ENCODE data around the gene TXLNG. TPM values are rescaled to one million over a fixed set of nuclear protein-coding genes. Genes with fewer than 3 reads are reported as not detected.

Gene TXLNG
- total RNA-seq, 1 experiment from 2014 or later: 31.1 TPM

- Mint-ChIP-seq H3K9me3 (no peaks in the 10 kb centered on the region), H3K36me3 (peaks cover 16% of the 10 kb centered on the region), H3K4me1 (peaks cover 28% of the 10 kb centered on the region), H3K4me3 (peak overlapping the region; percentile 93), H3K27ac (peak overlapping the region; percentile 98), H3K27me3 (ENCODE audit: low read depth) (no peaks in the 10 kb centered on the region)
- TF ChIP-seq ATF1 (CRISPR knock-in tag; IDR thresholded peaks at IDR 0.05) (no peak), MAX (CRISPR knock-in tag; IDR thresholded peaks at IDR 0.05) (0 out of 2 replicates have a peak, but pooled peaks have one; percentile 12)
- peak; percentile 32 for DNase-seq (ENCODE audit: low spot score)
- ChIA-PET POLR2A (no interaction called here), CTCF (interaction anchor here (2.4 kb wide), 1 partner anchor 13 kb away, joined by 15 read pairs; no protein-coding TSS in a partner anchor)
- peak; percentile 29 for ATAC-seq
Measured at GRCh38 chrX:16869393-16870094, 83.3 kb downstream of the TXLNG start.

GRCh38 chrX:16870095-16870861 lies 84.0 kb downstream of the TXLNG start, which contains the start of gene RBBP7:
TSS of gene RBBP7 (minus strand) at chrX:16870362. CDS start at chrX:16870053, 309 bp downstream.
- Mint-ChIP-seq H3K9me3 (no peaks in the 10 kb centered on the region), H3K4me1 (peaks cover 28% of the 10 kb centered on the region), H3K36me3 (peaks cover 16% of the 10 kb centered on the region), H3K27me3 (ENCODE audit: low read depth) (no peaks in the 10 kb centered on the region), H3K27ac (peak within 1 kb of the TSS; percentile 98), H3K4me3 (peak within 1 kb of the TSS; percentile 93)
- DNase-seq (ENCODE audit: low spot score) (peak; percentile 85), ATAC-seq (peak; percentile 84)
- ChIA-PET CTCF (interaction anchor here (1.2 to 2.4 kb wide), 2 partner anchors 12 to 176 kb away, joined by 5 to 15 read pairs; no protein-coding TSS in a partner anchor), POLR2A (interaction anchor here (1.0 kb wide), 1 partner anchor 62 kb away, joined by 3 read pairs; no protein-coding TSS in a partner anchor)
- TF ChIP-seq FOXJ3 (CRISPR knock-in tag; IDR thresholded peaks at IDR 0.05; ENCODE audit: borderline replicate concordance): no peak
- TF ChIP-seq SP1 (CRISPR knock-in tag; conservative IDR thresholded peaks at IDR 0.05): peak; percentile 66; the same call in 1 of the 2 replicates
- no peak for TF ChIP-seq ATF6 (CRISPR knock-in tag; IDR thresholded peaks at IDR 0.05)
- TF ChIP-seq NR2C2 (CRISPR knock-in tag; IDR thresholded peaks at IDR 0.05): no peak
- TF ChIP-seq MYBL2 (CRISPR knock-in tag; IDR thresholded peaks at IDR 0.05): 0 out of 2 replicates have a peak, but pooled peaks have one; percentile 27
- TF ChIP-seq ZNF416 (CRISPR knock-in tag; IDR thresholded peaks at IDR 0.05): no peak
- no peak for TF ChIP-seq OVOL2 (CRISPR knock-in tag; IDR thresholded peaks at IDR 0.05; ENCODE audit: borderline replicate concordance)
- no peak for TF ChIP-seq ZMAT4 (CRISPR knock-in tag; IDR thresholded peaks at IDR 0.05)

GRCh38 chrX:16870862-16871815 lies 84.9 kb downstream of the TXLNG start:
- peaks cover 11% of the 10 kb centered on the region for H3K36me3 Mint-ChIP-seq
- POLR2A ChIA-PET: interaction anchor here (1.0 kb wide), 1 partner anchor 63 kb away, joined by 3 read pairs; no protein-coding TSS in a partner anchor
- H3K27ac Mint-ChIP-seq: peak overlapping the region; percentile 94

GRCh38 chrX:16873106-16873505 lies 86.8 kb downstream of the TXLNG start:
- ChIA-PET POLR2A (no interaction called here), CTCF (interaction anchor here (1.3 to 1.9 kb wide), 2 partner anchors 10 to 19 kb away, joined by 4 to 7 read pairs; no protein-coding TSS in a partner anchor)
- Mint-ChIP-seq H3K4me1 (peaks cover 26% of the 10 kb centered on the region), H3K27ac (no peak overlapping the region), H3K36me3 (peaks cover 9% of the 10 kb centered on the region), H3K27me3 (ENCODE audit: low read depth) (no peaks in the 10 kb centered on the region), H3K9me3 (no peaks in the 10 kb centered on the region), H3K4me3 (no peak overlapping the region)
- no peak for ATAC-seq
- no peak for DNase-seq (ENCODE audit: low spot score)
- TF ChIP-seq ZNF423 (CRISPR knock-in tag; IDR thresholded peaks at IDR 0.05): no peak
- TF ChIP-seq TEAD4 (CRISPR knock-in tag; IDR thresholded peaks at IDR 0.05): no peak
- TF ChIP-seq ZNF317 (CRISPR knock-in tag; IDR thresholded peaks at IDR 0.05; ENCODE audit: borderline replicate concordance, low read depth): no peak
- TF ChIP-seq IRF2 (CRISPR knock-in tag; IDR thresholded peaks at IDR 0.05; ENCODE audit: borderline replicate concordance, low read depth): no peak
- no peak for TF ChIP-seq ETV6 (CRISPR knock-in tag; IDR thresholded peaks at IDR 0.05)
- TF ChIP-seq JUN (CRISPR knock-in tag; IDR thresholded peaks at IDR 0.05): no peak
- no peak for TF ChIP-seq ATF2 (CRISPR knock-in tag; IDR thresholded peaks at IDR 0.05; ENCODE audit: borderline replicate concordance, low read depth)
- TF ChIP-seq ZBTB43 (CRISPR knock-in tag; IDR thresholded peaks at IDR 0.05): no peak
- TF ChIP-seq ATF1 (CRISPR knock-in tag; IDR thresholded peaks at IDR 0.05): no peak

More at GRCh38 chrX:16870862-16871815, 84.9 kb downstream of the TXLNG start:
- ATAC-seq (peak; percentile 63), DNase-seq (ENCODE audit: low spot score) (peak; percentile 47)
- no peaks in the 10 kb centered on the region for H3K9me3 Mint-ChIP-seq
- peaks cover 28% of the 10 kb centered on the region for H3K4me1 Mint-ChIP-seq
- TF ChIP-seq SOX15 (CRISPR knock-in tag; IDR thresholded peaks at IDR 0.05): no peak
- no peak for TF ChIP-seq JUN (CRISPR knock-in tag; IDR thresholded peaks at IDR 0.05)
- TF ChIP-seq NR1H2 (CRISPR knock-in tag; IDR thresholded peaks at IDR 0.05): no peak
- no peak for TF ChIP-seq SP1 (CRISPR knock-in tag; conservative IDR thresholded peaks at IDR 0.05)
- H3K27me3 Mint-ChIP-seq (ENCODE audit: low read depth): no peaks in the 10 kb centered on the region
- H3K4me3 Mint-ChIP-seq: peak overlapping the region; percentile 81
- CTCF ChIA-PET: interaction anchor here (0.9 to 2.4 kb wide), 3 partner anchors 12 to 175 kb away, joined by 3 to 15 read pairs (median 5); no protein-coding TSS in a partner anchor

Data from WTC11 (cell line).